GM19351 (cell line): ENCODE measurements around the gene FAM9C.
"Not testable (repeated sequence)": the region's sequence is repeated elsewhere in the genome, so short reads cannot be mapped to it uniquely, and the experiment has no call there.

Experiments used
- ATAC-seq: cut with Tn5 transposase; IDR thresholded peaks from one replicate; pipeline ENCODE4 v1.9.1; 2021; ENCODE audit warnings: mild to moderate bottlenecking, moderate library complexity; ENCODE audit not compliant: unreplicated experiment

Gene FAM9C

GRCh38 chrX:13044441-13044840 is at the start of gene FAM9C:
Gene FAM9C, minus strand, starts transcription at chrX:13044620. Its CDS starts 831 bp downstream, at chrX:13043789.
- no peak for ATAC-seq

GRCh38 chrX:13093529-13094140 is 49.2 kb upstream of the FAM9C start:
- no peak for ATAC-seq

- ATAC-seq: peak; percentile 55
These were observed 48.1 kb upstream of the FAM9C start for GRCh38 chrX:13092455-13092941.

GRCh38 chrX:13091111-13091765 is 46.8 kb upstream of the FAM9C start:
- ATAC-seq: no peak

- ATAC-seq: no peak
These were observed 46.1 kb upstream of the FAM9C start for GRCh38 chrX:13090339-13091110.

- no peak for ATAC-seq
These were observed 45.6 kb upstream of the FAM9C start for GRCh38 chrX:13090027-13090338.

- no peak for ATAC-seq
These were observed 43.7 kb upstream of the FAM9C start for GRCh38 chrX:13088156-13088487.

- peak; percentile 73 for ATAC-seq
These were observed 43.1 kb upstream of the FAM9C start for GRCh38 chrX:13087322-13088155.

- not testable (repeated sequence) for ATAC-seq
These were observed 42.4 kb upstream of the FAM9C start for GRCh38 chrX:13086793-13087321.

GRCh38 chrX:13086076-13086475 is 41.7 kb upstream of the FAM9C start:
- no peak for ATAC-seq

GRCh38 chrX:13085526-13085925 is 41.1 kb upstream of the FAM9C start:
- no peak for ATAC-seq

- no peak for ATAC-seq
These were observed 40.2 kb upstream of the FAM9C start for GRCh38 chrX:13084611-13085010.

- ATAC-seq: not testable (repeated sequence)
These were observed 39.4 kb upstream of the FAM9C start for GRCh38 chrX:13083755-13084326.

- no peak for ATAC-seq
These were observed 38.0 kb upstream of the FAM9C start for GRCh38 chrX:13082206-13083065.

GRCh38 chrX:13081395-13082205 is 37.2 kb upstream of the FAM9C start:
- ATAC-seq: peak; percentile 64

- no peak for ATAC-seq
These were observed 35.8 kb upstream of the FAM9C start for GRCh38 chrX:13080128-13080795.

- ATAC-seq: no peak
These were observed 34.5 kb upstream of the FAM9C start for GRCh38 chrX:13078739-13079444.

- ATAC-seq: no peak
These were observed 32.7 kb upstream of the FAM9C start for GRCh38 chrX:13077168-13077567.
